Stimulated activated CD8-positive, alpha-beta memory T cell treated with anti-CD3 and anti-CD28 coated beads, Interleukin-4, amount 100 ng/mL, for 24 hours (primary cell): ENCODE results near the gene ZFYVE28.
"Not testable (repeated sequence)": the region's sequence is repeated elsewhere in the genome, so short reads cannot be mapped to it uniquely, and the experiment has no call there.

Experiments used
- DNase-seq: peaks from one replicate; pipeline ENCODE4 v3.0.0-alpha.2; 2020; ENCODE audit warnings: low read depth

Gene ZFYVE28

DNA sequence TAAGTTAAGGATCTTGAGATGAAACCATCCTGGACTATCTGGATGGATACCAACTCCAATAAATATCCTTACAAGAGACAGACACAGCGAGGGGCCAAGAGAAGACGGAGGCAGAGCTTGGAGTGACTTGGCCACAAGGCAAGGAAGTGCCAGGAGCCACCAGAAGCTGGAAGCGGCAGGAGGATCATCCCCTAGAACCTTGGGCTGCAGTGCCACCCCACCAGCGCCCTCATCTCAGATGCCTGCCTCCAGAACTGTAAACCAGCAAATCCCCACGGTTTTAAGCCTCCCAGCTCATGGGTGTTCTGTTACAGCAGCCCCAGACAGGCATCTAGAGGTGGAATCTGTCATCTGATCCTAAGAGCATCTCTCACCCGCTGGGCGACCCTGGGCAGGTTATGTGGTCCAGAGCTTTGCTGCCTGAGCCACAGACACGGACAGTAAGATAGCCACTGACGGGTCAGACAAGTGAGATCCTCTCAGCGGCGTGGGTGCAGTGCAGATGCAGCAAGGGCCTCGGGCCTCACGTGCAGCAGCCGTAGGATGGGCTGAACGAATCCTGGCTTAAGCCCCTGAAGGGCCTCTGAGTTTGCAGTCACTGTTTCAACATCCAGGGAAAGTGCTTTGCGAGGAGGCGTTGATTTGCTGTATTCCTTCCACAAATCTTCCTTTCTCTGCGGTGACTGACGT, 131.4 kb downstream of the ZFYVE28 start:
- DNase-seq, result no peak

DNA sequence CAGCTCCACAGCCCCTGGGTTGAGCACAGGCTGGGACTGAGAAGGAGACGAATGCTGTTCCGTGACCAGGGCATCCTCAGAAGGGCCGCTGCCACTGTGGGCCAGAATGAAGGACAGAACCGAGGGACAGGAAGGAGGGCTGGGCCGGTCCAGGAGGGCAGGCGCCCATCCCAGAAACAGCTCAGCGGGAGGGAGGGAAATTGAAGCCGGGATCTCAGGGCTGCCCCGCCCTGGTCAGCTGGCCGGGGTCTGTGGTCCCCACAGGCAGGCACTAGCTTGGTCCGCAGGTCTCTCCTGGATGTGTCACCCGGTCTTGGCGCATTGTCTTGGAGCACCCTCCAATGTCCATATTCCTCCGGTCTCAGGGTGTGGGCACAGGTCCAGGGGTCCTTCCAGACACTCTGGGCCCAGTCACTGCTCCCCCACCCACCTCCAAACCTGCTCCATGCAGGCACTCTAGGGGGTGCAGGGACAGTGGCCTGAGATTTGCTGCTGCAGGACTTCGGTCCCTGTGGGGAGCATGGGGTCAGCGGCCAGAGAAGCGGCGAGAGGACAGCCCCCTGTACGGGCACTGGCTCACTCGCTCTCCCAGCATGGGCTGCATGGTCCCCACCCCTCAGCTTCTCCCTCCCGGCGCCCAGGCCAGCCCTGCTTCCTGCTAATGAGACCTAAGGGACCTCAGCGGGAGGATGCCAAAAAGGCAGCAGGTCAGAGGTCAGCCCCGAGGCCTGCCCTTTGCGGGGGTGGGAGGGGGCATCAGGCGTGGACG, 132.6 kb downstream of the ZFYVE28 start:
- DNase-seq, result no peak

DNA sequence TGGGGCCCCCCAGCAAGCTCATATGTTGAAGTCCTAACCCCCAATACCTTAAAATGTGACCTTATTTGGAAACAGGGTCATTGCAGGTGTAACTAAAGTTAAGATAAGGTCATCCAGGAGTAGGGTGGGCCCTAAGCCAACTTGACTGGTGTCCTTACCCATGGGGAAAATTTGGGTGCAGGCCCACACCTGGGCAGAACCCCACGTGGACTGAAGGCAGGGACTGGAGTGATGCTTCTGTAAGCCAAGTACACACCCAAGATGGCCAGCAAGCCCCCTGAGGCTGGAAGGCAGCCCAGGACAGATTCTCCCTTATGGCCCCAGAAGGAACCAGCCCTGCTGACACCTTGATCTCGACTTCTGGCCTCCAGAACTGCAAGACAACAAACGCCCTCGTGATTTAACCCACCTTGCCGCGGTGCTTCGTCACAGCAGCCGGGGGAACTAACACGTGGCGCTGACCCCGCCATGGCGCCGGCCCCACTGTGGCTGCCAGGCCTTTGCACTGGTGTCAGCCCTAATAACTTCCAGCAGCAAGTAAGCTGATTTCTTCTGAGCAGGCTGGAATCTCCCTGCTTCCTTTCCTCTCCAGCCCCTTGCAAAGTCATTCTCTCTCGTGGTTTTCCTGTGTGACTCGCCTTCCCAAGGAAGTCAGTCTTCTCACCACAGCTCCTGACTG, 133.4 kb downstream of the ZFYVE28 start:
- DNase-seq, result no peak

DNA sequence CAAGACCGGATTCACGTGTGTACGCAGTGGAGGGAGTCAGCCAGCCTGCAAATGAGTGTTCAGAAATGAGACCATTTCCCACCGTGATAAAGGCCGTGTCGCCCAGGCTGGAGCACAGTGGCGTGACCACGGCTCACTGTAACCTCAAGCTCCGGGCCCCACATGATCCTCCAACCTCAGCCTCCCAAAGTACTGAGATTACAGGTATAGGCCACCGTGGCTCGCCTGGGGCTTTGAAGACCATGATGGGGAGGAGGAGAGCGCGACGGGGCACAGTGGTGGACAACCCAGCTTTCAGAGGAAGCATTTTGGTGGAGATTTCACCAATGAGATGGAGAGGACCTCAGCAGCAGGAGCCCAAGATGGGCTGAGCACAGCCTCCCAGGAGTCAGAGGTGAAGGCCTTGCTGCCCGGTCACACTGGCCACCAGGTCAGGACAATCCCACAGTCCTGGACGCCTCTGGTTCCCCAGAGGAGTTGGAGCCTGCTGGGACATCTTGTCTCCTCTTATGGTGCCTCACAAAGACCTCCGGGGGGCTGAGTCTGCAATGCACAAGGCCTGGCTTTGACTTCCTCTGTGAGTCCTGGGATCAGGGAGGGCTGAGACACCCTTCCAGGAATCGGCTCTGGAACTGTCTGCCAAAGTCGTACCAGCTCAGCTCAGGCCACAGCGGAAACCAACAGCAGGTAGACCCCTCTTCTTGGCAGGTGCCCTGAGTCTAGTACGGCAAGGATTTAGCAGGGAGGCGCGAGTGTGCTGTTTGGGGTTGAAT, 134.1 kb downstream of the ZFYVE28 start:
- no peak for DNase-seq

DNA sequence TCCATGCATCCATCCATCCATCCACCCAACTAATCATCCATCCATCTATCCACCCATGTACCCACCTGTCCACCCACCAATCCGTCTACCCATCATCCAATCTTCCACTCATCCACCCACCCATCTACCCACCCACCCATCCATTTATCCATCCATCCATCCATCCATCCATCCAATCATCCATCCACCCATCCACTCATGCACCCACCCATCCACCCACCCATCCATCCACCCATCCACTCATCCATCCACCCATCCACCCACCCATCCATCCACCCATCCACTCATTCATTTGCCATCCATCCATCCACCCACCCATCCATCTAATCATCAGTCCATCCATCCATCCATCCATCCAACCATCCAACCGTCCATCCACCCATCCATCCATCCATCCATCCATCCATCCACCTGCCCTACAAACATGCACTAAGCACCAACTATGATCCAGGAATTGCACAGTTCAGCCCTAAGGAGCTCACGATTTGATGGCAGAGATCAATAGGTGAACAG, 135.2 kb downstream of the ZFYVE28 start:
- DNase-seq, result no peak

DNA sequence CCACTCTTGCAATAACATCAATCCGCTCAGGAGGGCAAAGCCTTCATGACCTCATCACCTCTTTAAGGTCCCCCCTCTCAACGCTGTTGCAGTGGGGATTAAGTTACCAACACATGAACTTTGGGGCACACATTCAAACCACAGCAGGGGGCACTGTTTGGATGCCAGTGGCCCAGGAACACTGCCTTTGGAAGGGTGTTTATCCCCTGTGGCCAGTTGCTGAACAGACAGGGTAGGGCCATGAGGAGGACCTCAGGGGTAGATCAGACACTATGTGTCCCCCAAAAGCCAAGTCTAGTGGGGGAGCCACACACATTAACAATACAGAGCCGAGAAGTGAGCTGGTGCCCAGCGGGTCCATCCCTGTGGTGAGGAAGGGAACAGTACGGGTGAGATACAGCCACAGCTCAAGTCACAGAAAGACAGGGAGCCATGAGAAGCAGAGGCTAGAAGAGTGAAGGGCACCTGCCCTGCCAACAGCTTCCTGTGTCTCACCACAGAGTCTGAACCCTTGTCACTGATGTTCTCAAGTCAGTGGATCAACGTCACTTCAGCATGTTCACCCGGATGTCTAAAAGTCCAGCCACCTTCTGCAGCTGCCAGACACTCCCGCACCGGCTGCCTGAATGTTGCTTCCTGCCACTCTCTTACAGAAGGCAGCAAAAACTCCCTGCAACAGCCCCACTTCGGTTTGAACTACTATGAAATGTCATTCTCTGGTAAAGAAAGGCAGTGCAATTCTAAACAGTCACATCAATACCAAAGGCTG, 136.7 kb downstream of the ZFYVE28 start:
- DNase-seq, result peak; percentile 53

DNA sequence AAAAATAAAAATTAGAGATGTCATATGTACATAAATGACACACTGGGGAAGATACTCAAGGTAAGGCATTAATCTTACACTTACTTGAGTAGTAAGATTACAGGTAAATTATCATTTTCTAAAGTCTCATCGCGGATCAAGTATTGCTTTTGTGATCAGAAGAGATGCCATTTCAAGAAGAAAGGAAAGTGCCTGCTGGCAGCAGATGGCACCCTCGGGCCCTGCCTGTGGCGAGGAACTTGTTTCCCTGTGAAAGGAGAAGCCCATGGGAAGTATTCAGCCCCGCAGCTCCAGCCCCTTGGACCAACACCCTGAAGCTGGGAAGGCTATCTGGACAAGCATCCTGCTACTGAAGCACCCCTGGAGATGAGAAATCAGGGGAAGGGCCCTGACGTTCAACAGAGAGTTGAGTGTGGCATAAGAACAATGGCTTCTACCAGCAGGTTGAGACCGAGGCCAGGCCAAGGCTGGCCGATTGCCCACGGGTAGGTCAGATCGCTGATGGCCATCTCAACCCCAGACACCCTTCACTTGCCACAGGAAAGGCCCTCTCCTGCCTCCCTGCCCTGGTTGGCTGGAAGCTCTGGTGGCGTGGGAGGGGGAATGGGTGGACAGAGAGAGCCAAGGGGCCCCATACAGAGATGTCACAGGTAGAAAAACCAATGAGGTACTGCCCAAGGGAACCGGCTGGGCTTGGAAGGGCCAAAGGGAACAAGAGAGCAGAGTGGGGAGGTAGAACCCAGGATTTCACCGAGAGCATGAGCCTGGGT, 137.7 kb downstream of the ZFYVE28 start:
- no peak for DNase-seq

DNA sequence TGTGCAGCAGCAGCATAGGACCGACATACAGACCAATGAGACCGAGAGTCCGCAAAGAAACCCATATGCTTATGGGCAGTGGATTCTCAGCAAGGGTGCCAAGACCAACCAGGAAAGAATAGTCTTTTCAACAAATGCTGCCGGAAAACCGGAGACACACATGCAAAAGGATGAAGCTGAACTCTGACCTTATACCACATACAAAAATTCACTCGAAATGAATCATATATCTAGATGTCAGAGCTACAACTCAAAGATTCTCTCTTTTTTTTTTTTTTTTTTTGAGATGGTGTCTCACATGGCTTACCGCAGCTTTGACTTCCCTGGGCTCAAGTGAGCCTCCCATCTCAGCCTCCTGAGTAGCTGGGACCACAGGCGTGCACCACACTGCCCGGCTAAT, 140.5 kb downstream of the ZFYVE28 start:
- no peak for DNase-seq

DNA sequence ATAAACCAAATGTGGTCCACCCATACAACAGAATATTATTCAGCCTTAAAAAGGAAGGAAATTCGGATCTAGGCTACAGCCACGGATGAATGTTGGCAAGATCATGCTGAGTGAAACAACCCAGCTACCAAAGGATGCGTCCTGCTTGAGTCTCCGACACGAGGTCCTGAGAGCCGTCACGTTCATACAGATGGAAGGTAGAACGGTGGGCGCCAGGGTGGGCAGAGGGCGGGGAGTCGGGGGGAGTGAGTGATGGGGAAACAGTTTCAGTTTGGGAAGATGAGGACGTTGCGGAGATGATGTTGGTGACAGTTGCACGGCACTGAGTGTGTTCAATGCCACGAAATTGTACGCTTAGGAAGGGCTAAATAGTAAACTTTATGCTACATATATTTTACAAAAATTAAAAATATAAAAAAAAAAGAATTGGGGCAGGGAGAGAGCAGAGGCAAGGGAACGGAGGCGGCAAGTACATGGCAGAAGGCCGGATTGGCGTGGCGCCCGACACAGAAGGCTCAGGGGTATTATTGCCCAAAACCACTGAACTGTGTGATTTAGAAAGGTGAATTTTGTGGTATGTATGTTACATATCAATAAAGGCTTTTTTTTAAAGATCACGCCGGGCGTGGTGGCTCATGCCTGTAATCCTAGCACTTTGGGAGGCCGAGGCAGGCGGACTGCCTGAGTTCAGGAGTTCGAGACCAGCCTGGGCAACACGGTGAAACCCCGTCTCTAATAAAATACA, 141.7 kb downstream of the ZFYVE28 start:
- no peak for DNase-seq

DNA sequence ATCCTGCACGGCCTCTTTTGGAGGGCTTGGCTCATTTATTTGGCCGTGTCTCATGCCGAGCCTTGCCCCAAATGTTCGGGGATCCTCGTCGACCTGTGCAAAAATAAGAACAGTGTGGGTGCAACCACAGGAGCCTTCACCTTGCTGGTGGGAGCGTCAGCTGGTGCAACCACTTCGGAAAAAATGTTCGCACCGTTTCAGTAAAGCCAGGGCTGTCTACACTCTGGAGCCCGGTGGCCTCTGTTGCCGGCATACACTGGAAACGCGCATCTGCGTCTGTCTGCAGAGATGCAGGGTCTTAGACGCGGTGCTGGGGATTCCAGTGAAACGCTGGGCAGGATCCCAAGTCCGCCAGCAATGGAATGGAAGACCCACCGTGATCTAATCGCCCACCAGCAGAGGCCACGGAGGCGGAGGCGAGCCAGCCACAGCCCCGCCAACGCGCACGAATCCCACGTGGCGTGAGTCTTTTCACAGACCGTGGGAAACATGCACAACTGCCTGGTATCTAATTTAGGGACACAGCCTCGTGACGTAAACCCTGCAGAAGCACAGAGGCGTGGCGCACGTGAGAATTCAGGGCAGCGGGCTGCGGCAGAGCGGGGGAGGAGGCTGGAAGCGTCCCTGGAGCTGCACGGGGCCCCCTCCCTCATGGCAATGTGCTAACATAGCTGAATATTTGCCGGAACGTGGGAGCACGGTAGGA, 142.7 kb downstream of the ZFYVE28 start:
- no peak for DNase-seq

DNA sequence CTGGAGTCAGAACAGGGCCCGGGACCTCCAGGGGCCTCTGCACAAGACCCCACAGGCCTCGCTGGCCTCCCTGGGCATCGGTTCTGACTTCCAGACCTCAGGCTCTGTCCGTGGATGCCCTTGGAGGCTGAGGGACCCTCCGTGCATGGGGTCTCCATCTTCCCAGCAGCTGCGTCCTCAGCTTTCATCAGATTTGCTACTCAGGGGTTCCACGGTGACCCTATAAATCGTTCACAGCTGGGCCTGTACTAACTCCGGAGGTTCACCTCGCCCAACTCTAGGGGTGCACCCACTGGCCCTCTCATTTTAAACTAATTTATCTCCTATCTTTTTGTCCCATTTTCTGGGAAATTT, 143.4 kb downstream of the ZFYVE28 start:
- not testable (repeated sequence) for DNase-seq

DNA sequence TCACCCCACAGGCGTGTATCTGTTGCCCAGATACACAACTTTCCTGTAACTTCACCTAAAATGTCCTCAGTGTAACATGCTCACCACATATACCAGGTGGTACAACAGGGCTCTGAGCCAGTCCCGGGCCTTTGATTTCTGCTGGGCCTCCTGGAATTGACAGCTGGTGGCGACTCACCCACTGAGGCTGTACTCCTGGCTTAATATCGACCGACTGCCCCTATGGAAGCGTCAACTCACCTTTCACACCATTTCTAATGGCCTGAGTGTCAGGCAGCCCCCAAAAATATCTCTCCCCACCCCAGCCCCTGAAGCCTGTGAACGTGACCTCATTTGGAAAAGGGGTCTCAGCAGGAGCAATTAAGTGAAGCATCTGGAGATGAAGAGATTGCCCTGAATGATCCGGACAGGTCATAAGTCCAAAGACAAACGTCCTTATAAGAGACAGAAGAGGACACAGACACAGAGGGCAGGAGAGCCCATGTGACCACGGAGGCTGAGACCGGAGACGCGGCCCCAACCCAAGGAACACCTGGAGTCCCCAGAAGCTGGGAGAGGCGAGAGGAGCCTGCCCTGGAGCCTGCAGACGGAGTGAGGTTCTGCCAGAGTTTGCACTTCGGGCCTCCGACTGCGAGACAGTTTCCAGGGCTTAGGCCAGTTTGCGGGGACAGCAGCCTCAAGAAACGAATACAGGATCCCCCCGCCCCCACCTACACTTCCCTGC, 144.0 kb downstream of the ZFYVE28 start:
- no peak for DNase-seq

DNA sequence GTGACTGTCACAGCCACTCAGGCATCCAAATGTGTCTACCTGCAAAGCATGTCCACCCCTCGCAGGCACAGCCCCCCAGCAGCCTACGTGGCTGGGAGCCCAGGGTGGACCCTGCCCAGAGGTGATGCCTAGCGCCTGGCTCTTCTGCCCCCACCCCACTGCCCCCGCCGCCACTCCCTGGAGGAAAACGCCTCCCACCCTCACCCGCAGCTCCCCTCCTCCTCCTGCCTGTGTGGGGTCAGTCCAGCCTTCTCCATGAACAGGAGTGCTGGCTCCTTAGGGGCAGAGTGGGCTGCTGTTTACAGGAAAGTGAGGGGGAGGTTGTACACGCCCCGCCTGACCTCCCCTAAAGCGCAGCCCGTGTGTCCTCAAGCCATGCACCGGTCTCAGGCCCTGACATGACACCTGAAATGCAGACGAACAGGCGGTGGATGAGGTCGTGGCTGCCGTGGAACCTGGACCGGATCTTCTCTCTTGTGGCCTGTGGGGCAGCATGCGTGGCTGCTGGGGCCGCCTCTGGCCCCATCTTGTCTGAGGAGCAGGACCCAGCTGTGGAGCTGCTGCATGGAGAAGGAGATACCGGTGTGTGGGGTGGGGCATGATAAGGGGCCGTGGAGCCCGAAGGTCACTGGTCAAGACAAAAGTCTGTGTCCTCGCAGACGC, 144.7 kb downstream of the ZFYVE28 start:
- no peak for DNase-seq

DNA sequence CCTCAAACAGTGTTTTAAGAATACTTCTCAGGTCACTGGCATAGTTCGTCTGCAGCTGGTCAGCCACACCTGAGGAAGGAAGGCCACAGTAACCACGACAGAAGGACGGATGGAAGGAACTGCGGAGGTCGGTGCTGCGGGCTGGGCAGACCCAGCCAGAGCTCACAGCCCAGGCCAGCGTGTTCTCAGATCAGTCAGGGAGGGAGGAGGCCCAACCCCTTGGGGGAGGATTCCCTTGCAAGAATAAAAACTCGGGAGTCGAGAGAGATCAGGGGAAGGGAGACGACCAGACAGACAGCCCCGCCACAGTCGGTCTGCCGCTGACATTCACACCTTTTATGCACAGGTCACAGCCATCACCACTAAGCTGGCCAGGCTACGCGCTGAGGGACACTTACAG, 145.2 kb downstream of the ZFYVE28 start:
- DNase-seq, result no peak

DNA sequence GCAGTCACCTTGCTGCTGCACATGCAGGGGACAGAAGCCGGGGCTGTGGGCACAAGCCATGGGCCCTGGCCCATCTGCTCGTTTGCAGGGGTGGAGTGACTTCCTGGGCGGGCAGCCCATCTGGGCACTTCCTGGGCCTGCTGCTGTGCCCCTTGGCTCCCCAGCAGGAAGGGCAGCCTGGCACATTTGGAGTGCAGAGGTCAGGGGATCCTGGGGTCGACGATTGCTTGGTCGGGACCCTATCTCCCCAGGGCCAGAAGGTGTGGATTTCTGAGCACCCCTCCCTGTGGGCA, 145.7 kb downstream of the ZFYVE28 start:
- DNase-seq, result no peak

DNA sequence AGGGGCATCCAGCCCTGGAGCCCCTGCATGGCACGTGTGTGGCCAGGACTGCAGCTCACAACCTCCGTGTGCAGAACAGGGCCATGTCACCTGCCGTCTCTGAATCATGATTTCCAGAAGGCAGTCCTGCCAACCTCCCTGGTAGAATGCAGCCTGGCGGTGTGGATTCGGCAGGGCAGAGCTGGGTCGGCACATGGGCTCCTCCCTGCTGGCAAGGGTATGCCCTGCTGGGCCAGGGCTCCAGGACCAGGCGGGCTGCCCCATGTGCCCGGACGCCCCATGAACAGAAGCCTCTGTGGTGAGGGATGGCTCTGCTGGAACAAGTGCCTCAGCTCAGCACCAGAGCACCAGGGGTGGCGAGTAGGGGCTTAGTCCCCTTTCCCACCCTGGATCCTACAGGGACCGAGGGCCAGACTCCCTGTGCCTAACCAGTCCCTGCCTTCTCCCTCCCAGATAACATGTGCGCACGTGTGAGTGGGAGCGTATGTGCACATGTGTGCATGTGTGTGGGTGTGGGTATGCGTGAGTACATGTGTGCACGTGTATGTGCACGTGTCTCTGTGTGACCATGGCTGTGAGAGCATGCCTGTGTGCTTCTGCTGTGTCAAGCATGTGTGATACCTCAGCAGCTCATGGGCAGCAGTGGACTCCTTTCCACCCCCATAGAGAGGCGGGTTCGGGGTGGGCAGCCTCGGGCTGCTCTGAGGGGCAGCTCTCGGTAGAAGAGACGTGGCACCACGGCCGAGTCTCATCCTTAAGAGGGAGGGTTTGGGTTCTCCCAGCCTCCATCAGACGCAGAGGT, 146.2 kb downstream of the ZFYVE28 start:
- DNase-seq, result no peak

DNA sequence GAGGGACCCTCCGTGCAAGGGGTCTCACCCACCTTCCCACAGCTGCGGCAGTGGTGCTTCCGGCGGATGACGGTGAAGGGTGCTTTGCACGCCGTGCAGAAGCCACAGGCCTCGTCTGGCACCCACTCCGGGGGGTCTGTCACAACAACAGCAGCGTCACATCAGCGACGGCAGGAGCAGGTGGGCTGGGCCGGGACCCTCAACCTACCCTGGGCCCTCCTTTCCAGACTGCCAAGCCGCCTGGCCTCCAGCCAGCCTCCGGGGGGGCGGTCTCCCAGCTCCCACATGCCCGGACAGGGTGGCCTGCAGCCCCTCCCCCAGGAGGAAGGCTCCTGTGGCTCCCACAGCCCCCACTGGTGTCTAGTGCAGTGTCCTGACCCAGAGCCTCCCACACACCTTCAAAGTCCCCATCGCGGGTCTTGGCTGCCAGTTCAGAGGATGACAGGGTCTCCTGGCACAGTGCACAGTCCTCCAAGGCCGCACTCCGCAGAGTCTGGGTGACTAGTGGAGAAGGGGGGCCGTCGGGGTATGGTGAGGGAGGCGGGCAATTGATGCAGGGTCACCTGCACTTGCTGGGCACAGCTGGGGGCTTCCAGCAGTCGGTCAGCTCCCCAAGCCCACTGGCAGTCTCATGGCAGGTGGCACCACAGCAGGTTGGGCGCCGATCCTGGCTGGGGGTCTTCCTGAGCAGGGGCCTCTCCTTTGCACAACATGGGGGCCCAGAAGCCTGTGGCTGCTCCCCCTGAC, 147.0 kb downstream of the ZFYVE28 start:
- DNase-seq, result no peak
